ENCODE measurements around the gene TAS2R31.
"Not testable (repeated sequence)": the region's sequence is repeated elsewhere in the genome, so short reads cannot be mapped to it uniquely, and the experiment has no call there.

TAS2R31 gene, protein sequence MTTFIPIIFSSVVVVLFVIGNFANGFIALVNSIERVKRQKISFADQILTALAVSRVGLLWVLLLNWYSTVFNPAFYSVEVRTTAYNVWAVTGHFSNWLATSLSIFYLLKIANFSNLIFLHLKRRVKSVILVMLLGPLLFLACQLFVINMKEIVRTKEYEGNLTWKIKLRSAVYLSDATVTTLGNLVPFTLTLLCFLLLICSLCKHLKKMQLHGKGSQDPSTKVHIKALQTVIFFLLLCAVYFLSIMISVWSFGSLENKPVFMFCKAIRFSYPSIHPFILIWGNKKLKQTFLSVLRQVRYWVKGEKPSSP

GRCh38 chr12:11031307-11031706 is at the start of gene TAS2R31:
TAS2R31 (minus strand) TSS chr12:11031407; CDS start chr12:11031335, 72 bp downstream.
- no peak for DNase-seq

DNA sequence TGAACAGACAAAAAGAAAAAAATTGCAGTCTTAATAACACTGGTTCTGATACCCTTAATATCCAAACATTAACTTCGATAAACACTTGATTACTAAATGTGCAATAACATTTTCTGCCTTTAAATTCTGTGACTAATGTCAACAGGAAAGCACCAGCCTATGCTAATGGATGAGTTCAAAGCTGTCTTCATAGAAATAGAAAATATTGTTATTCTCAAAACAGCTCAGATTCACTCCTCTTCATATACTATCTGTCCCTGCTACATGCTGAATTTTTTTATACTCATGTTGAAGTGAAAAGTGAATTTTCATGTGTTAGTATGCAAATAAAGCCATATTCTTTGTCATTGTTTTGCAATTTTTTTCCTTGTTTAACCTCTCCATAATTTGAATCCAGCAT is 47.0 kb upstream of the TAS2R31 start:
- DNase-seq: no peak

- DNase-seq: no peak
Observed at GRCh38 chr12:11075642-11076041, 44.4 kb upstream of the TAS2R31 start.

DNA sequence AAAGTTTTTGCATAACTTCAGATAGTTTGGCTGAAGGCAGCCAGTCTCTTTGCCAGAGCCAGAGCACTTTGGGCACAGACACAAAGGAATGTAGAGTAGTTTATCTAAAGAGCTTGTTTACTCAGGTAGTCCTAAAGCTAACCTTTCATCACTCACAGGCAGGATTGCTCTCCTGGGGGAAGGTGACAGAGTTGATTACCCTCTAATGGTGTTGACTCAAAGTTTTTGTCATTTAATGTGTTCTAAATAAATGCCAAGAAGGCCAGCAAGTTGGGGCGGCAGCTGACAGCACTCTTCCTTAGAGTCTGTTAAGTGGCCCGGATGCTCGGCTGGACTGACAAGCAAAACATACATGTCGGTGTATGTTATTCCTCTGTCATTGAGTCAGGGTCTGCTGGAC is 40.2 kb upstream of the TAS2R31 start:
- no peak for DNase-seq

DNA sequence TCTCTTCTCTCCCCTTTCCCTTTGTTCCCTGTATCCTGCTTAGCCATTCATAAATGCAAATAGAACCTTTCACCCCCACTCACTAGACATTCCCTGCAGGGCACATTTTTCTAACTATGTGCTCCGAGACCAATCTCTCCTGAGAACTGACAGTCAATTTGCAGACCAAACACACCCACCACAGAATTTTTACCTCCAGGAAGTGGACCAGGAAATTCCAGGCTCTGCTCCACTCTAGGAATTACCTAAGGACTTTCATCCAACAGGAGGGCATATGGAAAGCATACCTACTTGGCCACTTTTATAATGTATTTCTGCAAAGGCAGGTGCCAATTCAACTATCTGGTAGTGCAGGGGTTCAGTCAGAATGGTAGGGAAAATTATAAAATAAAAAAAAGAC is 39.8 kb upstream of the TAS2R31 start:
- DNase-seq: no peak

DNA sequence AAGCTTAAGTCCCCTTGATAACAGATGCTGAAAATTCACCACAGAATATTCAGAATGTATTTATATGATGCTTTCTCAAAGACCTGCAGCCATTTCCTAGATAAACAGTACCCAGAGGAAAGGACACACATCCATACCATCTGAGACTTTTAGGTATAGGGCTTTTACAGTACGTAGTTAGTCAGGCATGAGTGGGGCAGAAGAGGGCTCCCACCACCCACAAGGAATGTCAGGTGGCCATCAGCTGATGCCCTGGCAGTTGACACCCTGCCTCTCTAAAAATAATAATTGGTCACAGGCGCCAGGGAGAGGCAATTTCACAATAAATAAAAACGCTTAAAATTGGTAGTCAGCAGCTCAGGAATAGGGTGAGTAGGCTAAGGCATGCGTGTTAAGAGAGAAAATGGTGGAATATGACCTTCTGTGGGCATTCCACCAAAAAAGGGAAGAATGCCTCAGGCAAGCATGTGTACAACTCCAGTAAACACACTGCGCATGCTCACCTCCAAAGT is 38.7 kb upstream of the TAS2R31 start:
- no peak for DNase-seq

DNA sequence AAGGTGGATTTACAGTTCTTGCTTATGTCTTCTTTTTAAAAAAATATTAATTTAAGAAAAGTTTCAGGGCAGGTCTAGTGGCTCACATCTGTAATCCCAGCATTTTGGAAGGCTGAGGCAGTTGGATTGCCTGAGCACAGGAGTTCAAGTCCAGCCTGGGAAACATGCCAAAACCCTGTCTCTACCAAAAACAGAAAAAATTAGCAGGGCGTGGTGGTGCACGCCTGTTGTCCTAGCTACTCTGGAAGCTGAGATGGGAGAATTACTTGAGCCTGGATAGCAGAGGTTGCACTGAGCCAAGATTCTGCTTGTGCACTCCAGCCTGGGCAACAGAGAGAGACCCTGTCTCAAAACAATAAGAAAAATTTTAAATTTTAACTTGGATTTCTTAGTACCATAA is 36.3 kb upstream of the TAS2R31 start:
- no peak for DNase-seq

- DNase-seq: not testable (repeated sequence)
Observed at GRCh38 chr12:11062194-11062593, 31.0 kb upstream of the TAS2R31 start, which contains the start of gene TAS2R46. TAS2R46 (minus strand) TSS chr12:11062294; CDS start chr12:11062294, 0 bp downstream.

DNA sequence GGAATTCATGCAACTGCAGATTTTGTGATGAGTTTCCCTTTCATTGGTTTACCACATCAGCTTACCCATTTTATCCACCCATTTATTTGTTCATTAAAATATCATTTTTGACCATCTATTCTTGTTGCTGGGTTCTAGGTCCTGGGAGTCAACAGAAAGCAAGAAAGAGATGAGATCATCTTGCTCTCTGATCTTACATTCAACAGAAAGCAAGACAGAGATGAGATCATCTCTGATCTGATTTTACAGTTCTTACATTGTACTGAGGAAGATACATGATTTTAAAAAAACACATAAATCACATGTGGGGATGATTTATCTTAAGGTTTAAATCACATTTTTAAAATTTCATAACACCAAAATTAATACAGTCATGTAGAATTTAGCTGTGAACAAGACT is 28.6 kb upstream of the TAS2R31 start:
- no peak for DNase-seq

- DNase-seq: no peak
Observed at GRCh38 chr12:11059041-11059440, 27.8 kb upstream of the TAS2R31 start.

- no peak for DNase-seq
Observed at GRCh38 chr12:11055306-11055705, 24.1 kb upstream of the TAS2R31 start.

DNA sequence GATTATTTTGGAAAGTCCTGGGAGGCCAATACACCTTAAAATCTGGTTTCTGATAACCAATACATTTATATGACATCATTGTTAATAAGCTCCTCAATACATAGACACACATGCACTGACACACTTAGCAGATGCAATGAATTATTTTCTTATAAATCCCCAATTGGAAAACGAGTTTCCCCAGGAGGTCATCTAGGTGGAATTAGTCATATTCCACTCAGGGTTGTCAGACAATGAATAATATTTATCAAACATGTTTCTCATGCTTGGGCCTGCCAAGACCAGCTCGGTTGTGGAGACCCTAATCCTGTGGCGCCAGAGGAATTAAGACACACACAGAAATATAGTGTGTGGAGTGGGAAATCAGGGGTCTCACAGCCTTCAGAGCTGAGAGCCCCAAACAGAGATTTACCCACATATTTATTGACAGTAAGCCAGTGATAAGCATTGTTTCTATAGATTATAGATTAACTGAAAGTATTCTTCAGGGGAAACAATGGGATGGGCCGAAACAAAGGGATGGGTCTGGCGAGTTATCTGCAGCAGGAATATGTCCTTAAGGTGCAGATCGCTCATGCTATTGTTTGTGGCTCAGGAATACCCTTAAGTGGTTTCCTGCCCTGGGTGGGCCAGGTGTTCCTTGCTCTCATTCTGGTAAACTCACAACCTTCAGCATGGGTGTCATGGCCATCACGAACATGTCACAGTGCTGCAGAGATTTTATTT is 18.8 kb upstream of the TAS2R31 start:
- not testable (repeated sequence) for DNase-seq

DNA sequence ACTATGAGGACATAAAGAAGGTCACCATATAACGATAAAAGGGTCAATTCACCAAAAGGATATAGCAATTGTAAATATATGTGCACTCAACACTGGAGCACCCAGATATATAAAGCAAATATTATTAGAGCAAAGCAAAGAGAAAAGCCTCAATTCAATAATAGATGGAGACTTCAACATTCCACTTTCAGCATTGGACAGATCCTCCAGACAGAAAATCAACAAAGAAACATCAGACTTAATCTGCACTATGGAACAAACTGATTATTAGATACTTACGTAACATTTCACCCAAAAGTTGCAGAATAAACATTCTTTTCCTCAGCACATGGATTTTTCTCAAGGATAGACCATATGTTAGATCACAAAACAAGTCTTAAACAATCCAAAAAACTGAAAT is 10.2 kb upstream of the TAS2R31 start:
- not testable (repeated sequence) for DNase-seq

GRCh38 chr12:11040162-11040561 is 9.0 kb upstream of the TAS2R31 start:
- no peak for DNase-seq

DNA sequence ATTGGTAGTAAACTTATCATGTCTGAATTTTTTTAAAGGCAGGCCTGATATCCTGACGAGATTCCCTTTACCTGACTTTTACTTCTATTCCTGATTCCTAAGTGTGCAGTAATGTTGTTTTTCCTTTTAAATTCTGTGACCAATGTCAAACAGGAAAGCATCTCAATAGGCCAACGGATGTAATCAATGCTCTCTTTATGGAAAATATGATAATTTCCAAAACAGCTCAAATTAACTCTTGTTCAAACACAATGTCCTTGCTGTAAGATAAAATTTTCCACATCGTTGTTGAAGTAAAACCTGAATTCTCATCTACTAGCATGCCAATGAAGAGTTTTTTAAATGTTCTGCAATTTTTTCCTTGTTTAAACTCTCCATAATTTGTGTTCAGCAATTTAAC is 8.0 kb upstream of the TAS2R31 start:
- DNase-seq: no peak

DNA sequence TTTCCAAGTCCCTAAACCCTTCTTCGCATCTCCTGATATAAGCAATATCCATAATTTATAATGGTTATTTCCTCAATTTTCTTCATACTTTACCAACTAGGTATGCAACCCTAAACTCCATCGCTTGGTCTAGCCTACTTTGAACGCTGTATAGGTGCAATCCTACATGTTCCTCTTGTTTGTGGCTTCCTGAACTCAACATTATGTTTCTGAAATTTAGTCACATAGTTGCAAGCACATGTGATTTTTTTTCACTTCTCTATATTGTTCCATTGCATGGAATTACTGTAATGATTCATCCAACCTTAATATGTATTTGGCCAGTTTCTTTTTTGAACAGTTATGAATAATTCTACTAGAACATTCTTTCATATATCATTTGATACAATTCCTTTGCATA is 2.8 kb upstream of the TAS2R31 start:
- not testable (repeated sequence) for DNase-seq

DNA sequence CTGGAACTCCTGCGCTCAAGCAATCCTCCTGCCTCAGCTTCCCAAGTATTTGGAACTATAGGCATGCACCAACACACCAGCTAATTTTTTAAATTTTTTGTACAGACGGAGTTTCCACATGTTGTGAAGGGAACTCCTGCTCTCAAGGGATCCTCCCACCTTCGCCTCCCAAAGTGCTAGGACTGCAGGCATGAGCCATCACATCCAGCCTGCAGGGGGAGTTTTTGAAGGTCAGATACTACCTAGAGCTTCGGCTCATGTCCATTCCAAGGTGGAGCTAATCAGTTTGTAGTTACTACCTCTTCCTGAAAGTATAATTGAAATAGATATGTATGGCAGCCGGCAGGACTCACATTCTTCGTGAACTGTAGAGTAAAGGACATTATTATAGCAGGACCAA is 5.1 kb downstream of the TAS2R31 start:
- DNase-seq: no peak

DNA sequence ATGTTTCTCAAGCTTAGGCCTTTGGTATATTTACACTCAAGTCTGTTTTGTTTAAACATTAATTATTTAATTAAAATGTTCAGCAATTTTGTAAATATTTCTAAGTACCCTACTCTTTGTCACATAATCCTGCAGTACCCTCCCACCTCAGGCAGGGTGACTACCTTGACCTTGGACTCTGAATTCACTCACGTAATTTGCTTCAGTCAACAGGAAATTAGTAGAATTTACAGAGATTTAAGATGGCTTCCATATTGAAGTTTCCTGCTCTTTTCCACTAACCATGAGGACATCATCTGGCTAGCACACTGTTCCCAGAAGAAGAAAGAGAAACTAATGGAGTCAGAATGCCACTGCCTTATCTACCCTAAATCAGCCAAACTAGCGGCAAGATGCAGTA is 7.8 kb downstream of the TAS2R31 start:
- no peak for DNase-seq

- no peak for DNase-seq
Observed at GRCh38 chr12:11022520-11022919, 8.7 kb downstream of the TAS2R31 start, which contains the start of gene TAS2R19. TAS2R19 (minus strand) TSS chr12:11022620; CDS start chr12:11022571, 49 bp downstream.

GRCh38 chr12:11016937-11017336 is 14.3 kb downstream of the TAS2R31 start:
- no peak for DNase-seq

DNA sequence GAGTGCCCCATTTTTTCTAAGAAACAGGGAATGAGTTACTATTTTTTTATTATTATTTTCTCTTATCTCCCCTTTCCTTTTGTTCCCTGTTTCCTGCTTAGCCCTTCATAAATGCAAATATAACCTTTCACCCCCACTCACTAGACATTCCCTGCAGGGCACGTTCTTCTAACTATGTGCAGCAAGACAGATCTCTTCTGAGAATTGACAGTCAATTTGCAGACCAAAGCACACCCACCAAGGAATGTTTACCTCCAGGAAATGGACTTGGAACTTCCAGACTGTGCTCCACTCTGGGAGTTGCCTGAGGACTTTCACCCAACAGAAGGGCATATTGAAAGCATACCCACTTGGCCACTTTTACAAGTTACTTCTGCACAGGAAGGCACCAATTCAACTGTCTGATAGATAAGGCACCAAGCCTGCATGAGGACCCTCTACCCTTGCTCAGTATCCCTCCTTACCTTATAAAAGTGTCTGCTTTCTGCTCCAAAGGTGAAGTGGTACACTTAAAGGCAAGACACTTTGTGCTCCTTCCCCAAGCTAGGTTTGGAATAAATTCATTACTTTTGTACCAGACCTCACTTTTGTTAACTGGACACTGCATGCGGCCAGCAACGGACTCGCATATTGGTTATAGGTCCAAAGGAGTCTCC is 15.3 kb downstream of the TAS2R31 start:
- no peak for DNase-seq

DNA sequence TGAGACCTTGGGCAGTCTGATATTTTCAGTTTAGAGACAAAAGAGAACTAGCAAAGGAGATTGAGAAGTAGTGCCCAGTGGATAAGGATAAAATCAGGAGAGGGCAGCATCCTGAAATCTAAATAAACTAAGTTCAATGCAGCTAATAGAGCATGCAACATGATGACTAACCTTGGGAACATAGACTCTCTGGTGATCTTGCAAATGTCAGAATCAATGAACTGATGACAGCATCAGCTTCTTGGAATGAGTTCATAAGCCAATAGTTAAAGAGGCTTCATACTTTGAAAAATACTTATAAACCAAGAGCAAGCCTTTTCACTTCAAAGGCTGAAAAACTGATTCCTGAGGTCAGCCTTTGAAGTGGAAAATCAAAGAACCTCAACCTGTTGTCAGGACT is 17.0 kb downstream of the TAS2R31 start:
- no peak for DNase-seq

DNA sequence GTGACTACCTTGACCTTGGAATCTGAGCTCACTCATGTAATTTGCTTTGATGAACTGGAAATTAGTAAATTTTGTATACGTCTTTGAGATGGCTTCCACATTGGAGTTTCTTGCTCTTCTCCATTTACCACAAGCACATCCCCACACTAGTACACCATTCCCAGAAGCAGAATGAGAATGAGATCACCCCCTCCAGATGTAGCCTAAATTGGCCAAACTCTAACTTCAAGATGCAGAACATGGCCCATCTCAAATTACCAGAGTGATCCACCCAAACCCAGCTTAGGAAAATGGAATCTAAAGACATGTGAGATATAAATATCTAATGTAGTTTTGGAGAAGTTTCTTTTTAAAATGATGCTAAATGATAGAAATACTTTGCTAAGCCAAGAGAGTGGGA is 23.6 kb downstream of the TAS2R31 start:
- DNase-seq: no peak

GRCh38 chr12:10998204-10998603 is 33.0 kb downstream of the TAS2R31 start, which contains the start of gene TAS2R20:
TAS2R20 (minus strand) TSS chr12:10998304; CDS start chr12:10997875, 429 bp downstream.
- DNase-seq: no peak

All from activated CD4-positive, alpha-beta T cell treated with anti-CD3 and anti-CD28 coated beads, Interleukin-2, amount 50 U/mL, for 48 hours (primary cell).